Stimulated activated CD4-positive, alpha-beta T cell treated with anti-CD3 and anti-CD28 coated beads, Interleukin-15, amount 100 ng/mL, for 24 hours (primary cell): ENCODE data around the gene CCNY.
"Not testable (repeated sequence)": the region's sequence is repeated elsewhere in the genome, so short reads cannot be mapped to it uniquely, and the experiment has no call there.

Source experiments
- DNase-seq: peaks from one replicate; pipeline ENCODE4 v3.0.0-alpha.2; 2020

CCNY gene

GRCh38 chr10:35336084-35336831 lies at the start of gene CCNY:
CCNY (plus strand) TSS chr10:35336509; CDS start chr10:35337054, 545 bp downstream.
- DNase-seq, result peak; percentile 89

- DNase-seq, result no peak
These were observed 47.1 kb upstream of the CCNY start for GRCh38 chr10:35289198-35289597.

- DNase-seq, result no peak
These were observed 41.8 kb upstream of the CCNY start for GRCh38 chr10:35294506-35294905.

DNA sequence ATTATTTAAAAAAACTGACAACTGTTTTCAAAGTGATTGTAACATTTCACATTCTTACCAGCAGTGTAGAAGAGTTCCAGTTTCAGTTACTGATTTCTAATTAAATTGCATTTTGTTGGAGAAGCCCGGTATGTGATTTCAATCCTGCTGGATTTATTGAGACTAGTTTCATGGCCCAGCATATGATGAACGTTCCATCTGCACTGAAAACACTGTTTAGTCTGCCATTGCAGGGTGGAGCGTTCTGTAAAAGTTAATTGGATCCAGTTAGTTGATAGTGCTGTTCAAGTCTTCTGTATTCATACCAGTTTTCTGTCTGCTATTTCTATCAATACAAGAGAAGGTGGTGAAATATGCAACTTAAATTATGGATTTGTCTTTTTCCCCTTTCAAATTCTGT lies 37.3 kb upstream of the CCNY start:
- DNase-seq, result no peak

DNA sequence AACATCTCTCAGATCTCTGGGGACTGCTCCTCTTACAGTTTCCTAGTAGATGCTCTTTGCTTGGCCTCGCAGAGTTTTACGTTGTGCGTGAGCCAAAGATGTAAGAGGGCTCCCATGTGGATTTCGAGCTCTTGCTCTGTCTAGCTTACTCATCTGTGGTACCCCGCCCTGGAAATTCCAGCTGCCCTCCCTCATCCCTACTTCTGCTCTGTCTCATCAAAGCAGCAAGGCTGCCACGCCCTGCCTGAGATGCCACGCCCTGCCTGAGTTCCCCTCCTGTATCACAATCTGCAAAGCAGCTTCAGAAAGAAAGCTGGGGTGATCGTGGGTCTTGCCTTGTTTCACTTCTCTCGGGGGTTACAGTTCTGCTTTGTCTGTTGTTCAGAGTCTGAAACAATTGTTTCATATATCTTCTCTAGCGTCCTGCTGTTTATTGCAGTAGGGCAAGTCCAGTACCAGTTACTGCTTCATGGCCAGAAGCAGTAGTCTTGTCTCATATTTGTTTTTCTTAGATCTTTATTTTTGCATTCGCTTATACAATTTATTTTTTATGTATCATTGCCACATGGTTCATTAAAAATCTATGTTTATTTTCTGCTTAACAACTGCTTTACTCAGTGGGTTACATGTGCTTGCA lies 36.1 kb upstream of the CCNY start:
- DNase-seq, result peak; percentile 9

- no peak for DNase-seq
These were observed 31.7 kb upstream of the CCNY start for GRCh38 chr10:35304649-35305048.

DNA sequence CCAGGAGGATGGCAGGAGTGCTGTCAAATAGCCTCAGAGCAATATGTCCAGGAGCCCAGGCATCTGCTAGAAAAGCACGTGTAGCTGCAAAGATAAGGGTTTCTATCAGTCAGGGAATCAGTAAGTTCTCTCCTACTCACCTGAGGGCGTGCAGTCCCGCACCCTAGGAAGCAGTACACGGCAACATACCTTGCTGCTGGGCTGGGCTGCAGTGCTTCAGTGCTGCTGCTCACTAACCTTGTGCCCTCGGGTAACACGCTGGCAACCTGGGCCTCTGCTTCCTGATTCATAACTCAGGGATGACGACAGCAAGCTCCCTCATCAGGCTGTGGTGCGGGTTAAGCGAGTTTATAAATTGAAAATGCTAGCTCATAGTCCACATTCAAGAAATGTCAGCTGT lies 29.5 kb upstream of the CCNY start:
- DNase-seq, result no peak

DNA sequence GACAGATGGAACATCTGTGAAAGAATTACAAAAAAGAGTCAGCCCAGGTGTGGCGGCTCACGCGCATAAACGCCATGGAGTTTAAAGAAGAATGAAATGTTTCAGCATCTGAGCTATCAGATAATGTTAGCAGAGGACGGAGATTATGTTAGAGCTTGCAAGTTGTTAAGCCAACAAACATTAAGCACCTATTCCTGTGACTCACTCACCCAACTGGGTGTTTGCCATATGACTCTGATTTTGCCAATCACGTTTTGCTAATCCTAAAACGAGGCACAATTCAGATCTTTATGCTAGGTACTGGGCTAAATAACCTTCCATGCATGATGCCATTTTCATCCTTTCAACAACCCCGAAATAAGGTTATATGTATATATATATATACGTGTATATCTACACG lies 29.0 kb upstream of the CCNY start:
- DNase-seq, result no peak

- no peak for DNase-seq
These were observed 27.5 kb upstream of the CCNY start for GRCh38 chr10:35308809-35309208.

- not testable (repeated sequence) for DNase-seq
These were observed 22.2 kb upstream of the CCNY start for GRCh38 chr10:35314142-35314541.

DNA sequence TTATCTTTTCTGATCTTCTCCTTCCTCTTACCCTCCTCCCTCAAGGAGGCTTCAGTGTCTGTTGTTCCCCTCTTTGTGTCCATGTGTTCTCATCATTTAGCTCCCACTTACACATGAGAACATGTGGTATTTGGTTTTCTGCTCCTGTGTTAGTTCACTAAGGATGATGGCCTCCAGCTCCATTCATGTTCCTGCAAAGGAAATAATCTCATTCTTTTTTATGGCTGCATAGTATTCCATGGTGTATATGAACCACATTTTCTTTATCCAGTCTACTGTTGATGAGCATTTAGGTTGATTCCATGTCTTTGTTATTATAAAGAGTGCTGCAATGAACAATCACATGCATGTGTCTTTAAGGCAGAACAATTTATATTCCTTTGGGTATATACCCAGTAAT lies 21.1 kb upstream of the CCNY start:
- DNase-seq, result not testable (repeated sequence)

GRCh38 chr10:35316218-35316967 lies 19.9 kb upstream of the CCNY start:
- DNase-seq, result no peak

GRCh38 chr10:35318551-35318950 lies 17.8 kb upstream of the CCNY start:
- DNase-seq, result no peak

DNA sequence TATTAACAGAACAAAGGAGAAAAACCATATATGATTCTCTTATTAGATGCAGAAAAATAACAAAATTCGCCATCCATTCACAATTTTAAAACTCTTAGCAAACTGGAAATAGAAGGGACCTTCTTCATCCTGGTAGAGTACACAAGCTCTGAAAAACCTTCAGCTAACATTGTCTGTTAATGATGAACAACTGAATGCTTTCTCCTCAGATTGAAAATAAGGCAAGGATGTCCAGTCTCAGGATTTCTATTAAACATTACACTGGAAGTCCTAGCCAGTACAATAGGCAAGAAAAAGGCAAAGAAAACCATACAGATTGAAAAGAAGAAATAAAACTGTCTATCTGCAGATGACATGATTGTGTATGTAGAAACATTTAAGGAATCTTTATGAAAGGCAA lies 16.0 kb upstream of the CCNY start:
- DNase-seq, result no peak

DNA sequence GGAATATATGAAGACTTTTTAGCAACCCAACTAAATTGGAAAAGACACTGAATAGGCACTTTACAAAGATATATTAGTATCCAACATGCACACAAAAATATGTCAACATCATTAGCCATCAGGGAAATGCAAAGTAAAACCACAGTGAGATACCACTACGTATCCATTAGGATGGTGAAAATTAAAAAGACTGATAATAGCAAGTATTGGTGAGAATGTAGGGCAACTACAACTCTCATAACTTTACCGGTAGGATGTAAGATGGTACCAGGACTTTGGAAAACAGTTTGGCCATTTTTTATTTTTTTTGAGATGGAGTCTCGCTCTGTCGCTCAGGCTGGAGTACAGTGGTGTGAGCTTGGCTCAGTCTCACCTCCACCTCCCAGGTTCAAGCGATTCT lies 13.7 kb upstream of the CCNY start:
- no peak for DNase-seq

DNA sequence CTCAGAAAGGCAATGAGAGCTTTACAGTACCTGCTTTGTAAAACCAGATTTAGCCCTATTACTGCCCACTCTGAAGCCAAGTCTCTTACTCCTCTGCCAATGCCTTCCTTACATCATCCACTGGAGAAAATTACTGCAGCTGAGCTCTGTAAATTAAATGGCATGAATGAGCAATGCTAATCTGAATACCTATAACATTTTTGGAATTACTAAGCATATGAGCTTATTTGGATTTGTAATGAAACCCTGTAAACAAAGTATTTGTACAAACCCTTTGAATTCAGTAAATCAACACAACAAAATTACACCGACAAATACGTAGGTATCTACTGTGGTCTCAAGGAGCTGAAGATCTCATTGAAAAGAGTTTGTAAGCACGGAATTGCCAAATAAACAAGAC lies 12.1 kb upstream of the CCNY start:
- no peak for DNase-seq

DNA sequence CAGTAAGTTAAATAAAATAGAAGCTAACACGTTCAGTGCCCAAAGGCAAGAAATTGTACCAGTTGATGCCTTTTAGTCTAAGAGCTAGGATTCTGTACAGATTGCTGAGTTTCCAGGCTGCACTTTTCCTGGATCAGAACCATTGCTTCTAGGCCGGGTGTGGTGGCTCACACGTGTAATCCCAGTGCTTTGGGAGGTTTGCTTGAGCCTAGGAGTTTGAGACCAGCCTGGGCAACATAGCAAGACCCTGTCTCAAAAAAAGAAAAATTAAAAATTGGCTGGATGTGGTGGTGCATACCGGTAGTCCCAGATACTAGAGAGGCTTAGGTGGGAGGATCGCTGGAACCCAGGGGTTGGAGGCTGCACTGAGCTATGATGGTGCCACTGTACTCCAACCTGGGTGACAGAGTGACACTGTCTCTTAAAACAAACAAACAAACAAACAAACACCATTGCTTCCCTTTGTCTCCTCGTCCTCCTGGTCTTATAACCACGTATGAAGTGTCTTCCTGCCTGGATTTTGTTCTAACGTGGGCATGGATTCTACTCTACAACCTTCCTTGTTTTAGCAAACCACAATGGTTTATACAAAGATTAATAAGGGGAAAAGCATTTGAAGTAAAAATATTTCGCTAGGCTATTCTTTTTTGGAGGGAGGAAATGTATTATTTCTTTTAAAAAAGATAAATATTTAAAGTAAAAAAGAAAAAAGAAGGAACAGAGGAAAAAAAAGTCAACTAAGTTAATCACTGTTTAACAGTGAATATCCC lies 9.7 kb upstream of the CCNY start:
- no peak for DNase-seq

GRCh38 chr10:35327790-35328403 lies 8.4 kb upstream of the CCNY start:
- DNase-seq, result no peak

DNA sequence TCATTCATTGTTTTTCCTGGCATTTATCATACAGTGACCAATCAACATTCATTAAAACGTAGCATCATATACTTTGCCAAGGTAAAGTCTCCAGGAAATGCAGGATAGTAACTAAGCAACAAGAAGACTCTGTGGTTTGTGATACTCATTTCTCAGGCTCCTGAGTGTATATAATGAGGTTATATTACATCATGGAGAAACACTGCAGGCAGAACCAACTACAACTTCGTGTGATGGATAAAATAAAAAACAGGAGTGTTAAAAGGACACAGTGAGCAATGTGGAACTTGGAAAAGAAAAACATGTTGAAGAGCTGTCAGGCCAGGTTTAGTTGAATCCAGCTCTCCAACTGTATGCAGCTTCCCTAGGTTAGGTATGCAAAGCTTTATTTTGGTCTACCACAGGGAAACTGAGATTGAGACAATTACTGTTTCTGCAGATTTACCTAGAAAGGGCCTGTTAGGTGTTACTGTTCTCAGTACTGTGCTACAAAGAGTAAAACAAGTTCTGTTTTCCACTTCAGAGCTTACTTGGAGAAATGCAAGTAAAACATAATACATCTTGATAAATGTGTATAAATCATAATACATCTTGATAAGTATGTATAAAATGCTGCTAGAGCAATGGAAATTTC lies 7.8 kb upstream of the CCNY start:
- DNase-seq, result no peak

- DNase-seq, result no peak
These were observed 6.8 kb upstream of the CCNY start for GRCh38 chr10:35329520-35329919.

GRCh38 chr10:35331894-35332640 lies 4.2 kb upstream of the CCNY start:
- no peak for DNase-seq

- DNase-seq, result no peak
These were observed 2.0 kb upstream of the CCNY start for GRCh38 chr10:35334297-35334696.
